GM12891 (cell line): ENCODE measurements around the gene DCDC2C.

Experiments
- POLR2A ChIP-seq: IDR thresholded peaks from 2 replicates; pipeline ENCODE4 v1.6.1; 2011; ENCODE audit warnings: low read depth, low read length, control low read depth
- POLR2AphosphoS5 ChIP-seq: IDR thresholded peaks from 2 replicates; pipeline ENCODE4 v1.6.1; 2011; ENCODE audit warnings: low read depth, low read length, control low read depth
- POU2F2 ChIP-seq: IDR thresholded peaks from 2 replicates; pipeline ENCODE4 v1.6.1; 2011; ENCODE audit warnings: low read depth, mild to moderate bottlenecking, control low read depth, low read length, moderate library complexity
- TAF1 ChIP-seq: IDR thresholded peaks from 2 replicates; pipeline ENCODE4 v1.6.1; 2011; ENCODE audit warnings: low read depth, low read length, control low read depth

DNA sequence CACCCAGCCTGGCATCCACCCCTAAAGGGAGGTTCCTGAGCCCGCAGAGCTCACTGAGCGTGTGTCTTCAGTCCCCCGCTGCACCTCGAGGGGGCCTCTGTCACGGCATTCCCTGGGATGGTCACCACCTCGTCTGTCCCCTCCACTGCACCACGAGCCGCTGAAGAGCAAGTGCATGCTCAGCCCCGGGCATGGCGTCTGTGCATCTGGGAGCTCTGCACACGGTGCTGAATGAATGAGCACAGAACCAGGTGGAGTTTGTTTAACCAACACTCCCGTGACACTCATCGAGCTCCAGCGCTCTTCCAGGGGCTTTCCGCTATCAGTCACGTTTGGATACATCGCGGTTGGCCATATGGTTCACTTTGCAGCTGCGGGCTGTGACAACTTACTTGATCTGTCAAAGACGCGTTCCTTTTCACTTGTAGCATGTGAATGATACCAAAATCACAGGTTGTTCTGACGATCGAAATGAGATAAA lies 36.2 kb upstream of the DCDC2C start:
- TF ChIP-seq POLR2AphosphoS5 (no peak), POLR2A (no peak), TAF1 (no peak), POU2F2 (no peak)
